ENCODE results near the gene DPY19L2.
"Not testable (repeated sequence)": the region's sequence is repeated elsewhere in the genome, so short reads cannot be mapped to it uniquely, and the experiment has no call there.

GRCh38 chr12:63594828-63595227, 73.5 kb downstream of the DPY19L2 start:
- TF ChIP-seq CTCF (IDR thresholded peaks at IDR 0.05); EZH2 (IDR thresholded peaks at IDR 0.05; ENCODE audit: borderline replicate concordance, insufficient read depth, low read depth, low read length, poor library complexity, severe bottlenecking): not testable (repeated sequence)
